Adrenal gland (tissue), 5 donors: Measurements from ENCODE around the gene TM4SF20.
"Not testable (repeated sequence)": the region's sequence is repeated elsewhere in the genome, so short reads cannot be mapped to it uniquely, and the experiment has no call there.

Source experiments
- CTCF ChIP-seq, 6 experiments: fragments of 450-650 bp in 4 of 6; fragments of 200-600 bp in 2 of 6; sonication (generic) in 1 of 6; IDR thresholded peaks; 1 replicate in 5 of 6; 2 replicates in 1 of 6; pipeline versions ENCODE4 v1.5.1 to v1.8.0; 2016 to 2021; ENCODE audit warnings: antibody characterized with exemption in 6 of 6, mild to moderate bottlenecking in 2 of 6, moderate library complexity in 1 of 6
- POLR2A ChIP-seq, 2 donors: fragments of 450-650 bp; IDR thresholded peaks; one replicate each; pipeline ENCODE4 v1.6.1; 2017; ENCODE audit warnings: antibody characterized with exemption in 2 of 2, mild to moderate bottlenecking in 2 of 2, moderate library complexity in 1 of 2
- donor health status: DM: no; HTN: no; CAD: no.

GRCh38 chr2:227387583-227387982 is 8.5 kb upstream of the TM4SF20 start, which contains the start of gene SCYGR1:
- TF ChIP-seq CTCF, POLR2A (IDR thresholded peaks at IDR 0.05): not testable (repeated sequence)
